PC-3 (cell line): ENCODE results near the gene COX10. TPM values are rescaled to one million over a fixed set of nuclear protein-coding genes. Genes with fewer than 3 reads are reported as not detected.
"Not testable (repeated sequence)": the region's sequence is repeated elsewhere in the genome, so short reads cannot be mapped to it uniquely, and the experiment has no call there.

Experiments used
- ATAC-seq: fragments of 200-7000 bp; cut with Tn5 transposase; 2 replicates; pipeline ENCODE4 v1.9.1; 2020; ENCODE audit warnings: mild to moderate bottlenecking, moderate library complexity
- BruUV-seq: library from RNA; stranded (reverse); fragments of 400-500 nt; replicated peaks from 2 replicates; lab custom pipeline; 2021; lab: Mats Ljungman, UMichigan
- CTCF ChIA-PET: fragments of 300-600 bp; sonication (Branson Sonifier 250); formaldehyde crosslinking; loops from one replicate; lab custom pipeline; 2022; ENCODE audit warnings: antibody characterized with exemption; lab: Charles Lee
- POLR2A ChIA-PET: fragments of 300-600 bp; sonication (Branson Sonifier 250); formaldehyde crosslinking; loops from one replicate; lab custom pipeline; 2022; ENCODE audit warnings: antibody characterized with exemption; ENCODE audit not compliant: unreplicated experiment; lab: Charles Lee
- DNase-seq: peaks from one replicate; pipeline ENCODE4 v3.0.0-alpha.2; 2015
- H2AFZ ChIP-seq: fragments of 300-600 bp; sonication (generic); 2 replicates; pipeline ENCODE4 v1.6.0; 2016; ENCODE audit warnings: antibody characterized with exemption, low read length
- H3F3A ChIP-seq: fragments of 300-600 bp; sonication (generic); one replicate; pipeline ENCODE4 v1.6.0; 2017; ENCODE audit warnings: antibody characterized with exemption, low read length, control low read depth, mild to moderate bottlenecking; ENCODE audit not compliant: unreplicated experiment
- H3K27ac ChIP-seq: fragments of 300-600 bp; sonication (generic); 2 replicates; pipeline ENCODE4 v1.5.1; 2016; ENCODE audit warnings: mild to moderate bottlenecking, low read length
- H3K27me3 ChIP-seq: fragments of 300-600 bp; sonication (generic); 2 replicates; pipeline ENCODE4 v1.6.1; 2016; ENCODE audit warnings: low read length, mixed read lengths
- H3K36me3 ChIP-seq: fragments of 300-600 bp; sonication (generic); 2 replicates; pipeline ENCODE4 v1.6.1; 2016; ENCODE audit warnings: low read depth, mixed run types, low read length, mixed read lengths
- H3K4me1 ChIP-seq: fragments of 300-600 bp; sonication (generic); 2 replicates; pipeline ENCODE4 v1.5.1; 2016; ENCODE audit warnings: low read length; ENCODE audit not compliant: insufficient read depth
- H3K4me2 ChIP-seq: fragments of 300-600 bp; sonication (generic); 2 replicates; pipeline ENCODE4 v1.6.0; 2016; ENCODE audit warnings: low read length
- H3K4me3 ChIP-seq: fragments of 300-600 bp; sonication (generic); 2 replicates; pipeline ENCODE4 v1.5.1; 2016; ENCODE audit warnings: mild to moderate bottlenecking, low read length, mixed read lengths
- H3K79me2 ChIP-seq: fragments of 300-600 bp; sonication (generic); 2 replicates; pipeline ENCODE4 v1.6.1; 2017; ENCODE audit warnings: low read length, mixed read lengths
- H3K9ac ChIP-seq: fragments of 300-600 bp; sonication (generic); 2 replicates; pipeline ENCODE4 v1.6.0; 2016; ENCODE audit warnings: mild to moderate bottlenecking, low read length
- H3K9me2 ChIP-seq: fragments of 300-600 bp; sonication (generic); replicated peaks from 2 replicates; pipeline ENCODE4 v1.6.1; 2016; ENCODE audit warnings: mixed run types, low read length, mixed read lengths
- H3K9me3 ChIP-seq: fragments of 300-600 bp; sonication (generic); 2 replicates; pipeline ENCODE4 v1.6.1; 2016; ENCODE audit warnings: low read length, mixed read lengths
- H4K20me1 ChIP-seq: fragments of 300-600 bp; sonication (generic); 2 replicates; pipeline ENCODE4 v1.6.1; 2016; ENCODE audit warnings: low read length, mixed read lengths
- EZH2 ChIP-seq: fragments of 300-600 bp; sonication (generic); IDR thresholded peaks from one replicate; pipeline ENCODE4 v1.6.1; 2017; ENCODE audit warnings: antibody characterized with exemption, mild to moderate bottlenecking, low read length; ENCODE audit not compliant: unreplicated experiment
- EZH2phosphoT487 ChIP-seq: fragments of 300-600 bp; sonication (generic); IDR thresholded peaks from 2 replicates; pipeline ENCODE4 v1.6.1; 2018; ENCODE audit warnings: mild to moderate bottlenecking, antibody characterized with exemption, low read length, borderline replicate concordance
- intact Hi-C: fragments of 100-400 bp; cut with micrococcal nuclease; formaldehyde crosslinking; loops from 2 replicates; pipeline ENCODE4 v1.9.0; 2023
- total RNA-seq: library from RNA; depleted of rRNA; stranded (reverse); fragments of >200 nt; gene quantifications from 2 replicates; pipeline ENCODE4 v1.2.3, GENCODE V29; 2014
- TF ChIP-seq, protein P1 (sequence below): fragments of 300-600 bp; sonication (generic); conservative IDR thresholded peaks from 2 replicates; pipeline ENCODE4 v1.5.1; 2017; ENCODE audit warnings: antibody characterized with exemption, low read depth, mild to moderate bottlenecking, low read length

Gene COX10
- total RNA-seq, 1 experiment from 2014 or later = 34.7 TPM

DNA sequence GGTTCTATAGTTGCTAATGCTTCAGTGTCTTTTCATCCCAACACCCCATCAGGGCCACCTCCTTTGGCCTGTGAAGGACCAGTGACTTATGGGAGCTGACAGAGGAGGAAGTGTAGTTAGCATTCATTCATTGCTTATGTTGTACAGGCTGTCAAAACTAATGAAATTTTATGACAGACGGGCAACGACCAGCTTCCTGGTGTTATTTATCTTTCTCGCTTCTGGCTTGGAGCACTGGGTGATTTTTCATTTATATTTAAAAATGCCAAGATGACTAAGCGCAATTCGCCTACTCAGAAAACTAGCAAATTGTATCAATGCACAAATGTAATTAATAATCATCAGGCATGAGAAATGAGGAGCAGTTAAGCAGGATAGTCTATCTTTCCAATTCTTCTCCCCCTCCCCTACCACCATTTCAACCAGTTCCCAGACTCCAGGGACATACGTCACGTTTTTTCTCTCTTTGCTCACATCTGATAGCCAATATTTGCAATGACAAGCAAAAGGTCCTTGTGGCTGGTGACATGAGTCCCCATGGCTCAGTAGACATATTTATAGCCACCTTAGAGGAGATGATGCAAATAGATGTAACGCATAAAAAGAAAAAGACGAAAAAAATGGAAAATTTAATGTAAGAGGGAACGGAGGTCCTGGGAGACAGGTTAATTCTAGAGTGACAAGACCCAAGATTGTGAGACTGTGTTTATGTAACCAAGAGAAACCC is 156.1 kb downstream of the COX10 start:
- Histone ChIP-seq H3K4me2 (no peak overlapping the region), H3K9ac (no peak overlapping the region), H3K4me3 (no peak overlapping the region), H2AFZ (no peak overlapping the region), H3K79me2 (no peaks in the 10 kb centered on the region), H3K9me2 (no peaks in the 10 kb centered on the region), H3K36me3 (no peaks in the 10 kb centered on the region), H3K27me3 (no peaks in the 10 kb centered on the region), H3K9me3 (no peaks in the 10 kb centered on the region), H3F3A (no peaks in the 10 kb centered on the region), H3K4me1 (no peaks in the 10 kb centered on the region), H3K27ac (no peak overlapping the region), H4K20me1 (no peaks in the 10 kb centered on the region)
- no peak for ATAC-seq
- intact Hi-C loops = no loop called here
- BruUV-seq = no TSS peak
- CTCF ChIA-PET = no interaction called here
- DNase-seq = no peak
- TF ChIP-seq EZH2 (no peak), EZH2phosphoT487 (no peak)
- TF ChIP-seq, protein P1, sequence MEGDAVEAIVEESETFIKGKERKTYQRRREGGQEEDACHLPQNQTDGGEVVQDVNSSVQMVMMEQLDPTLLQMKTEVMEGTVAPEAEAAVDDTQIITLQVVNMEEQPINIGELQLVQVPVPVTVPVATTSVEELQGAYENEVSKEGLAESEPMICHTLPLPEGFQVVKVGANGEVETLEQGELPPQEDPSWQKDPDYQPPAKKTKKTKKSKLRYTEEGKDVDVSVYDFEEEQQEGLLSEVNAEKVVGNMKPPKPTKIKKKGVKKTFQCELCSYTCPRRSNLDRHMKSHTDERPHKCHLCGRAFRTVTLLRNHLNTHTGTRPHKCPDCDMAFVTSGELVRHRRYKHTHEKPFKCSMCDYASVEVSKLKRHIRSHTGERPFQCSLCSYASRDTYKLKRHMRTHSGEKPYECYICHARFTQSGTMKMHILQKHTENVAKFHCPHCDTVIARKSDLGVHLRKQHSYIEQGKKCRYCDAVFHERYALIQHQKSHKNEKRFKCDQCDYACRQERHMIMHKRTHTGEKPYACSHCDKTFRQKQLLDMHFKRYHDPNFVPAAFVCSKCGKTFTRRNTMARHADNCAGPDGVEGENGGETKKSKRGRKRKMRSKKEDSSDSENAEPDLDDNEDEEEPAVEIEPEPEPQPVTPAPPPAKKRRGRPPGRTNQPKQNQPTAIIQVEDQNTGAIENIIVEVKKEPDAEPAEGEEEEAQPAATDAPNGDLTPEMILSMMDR = no peak
- POLR2A ChIA-PET = no interaction called here

DNA sequence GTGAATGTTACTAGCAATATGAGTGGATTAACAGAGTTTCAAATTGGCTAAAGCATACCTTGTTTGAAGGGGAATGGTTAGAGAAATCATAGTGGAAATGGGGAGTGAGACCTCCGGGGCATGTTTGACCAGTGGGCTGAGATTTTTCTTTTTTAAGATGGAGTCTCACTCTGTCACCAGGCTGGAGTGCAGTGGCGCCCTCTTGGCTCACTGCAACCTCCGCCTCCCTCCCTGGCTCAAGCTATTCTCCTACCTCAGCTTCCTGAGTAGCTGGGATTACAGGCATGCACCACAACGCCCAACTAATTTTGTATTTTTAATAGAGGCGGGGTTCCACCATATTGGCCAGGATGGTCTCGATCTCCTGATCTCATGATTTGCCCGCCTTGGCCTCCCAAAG is 157.7 kb downstream of the COX10 start:
- no TSS peak for BruUV-seq
- TF ChIP-seq, protein P1 = no peak; the same call in 1 of the 2 replicates
- TF ChIP-seq EZH2 = no peak
- TF ChIP-seq EZH2phosphoT487 = no peak

DNA sequence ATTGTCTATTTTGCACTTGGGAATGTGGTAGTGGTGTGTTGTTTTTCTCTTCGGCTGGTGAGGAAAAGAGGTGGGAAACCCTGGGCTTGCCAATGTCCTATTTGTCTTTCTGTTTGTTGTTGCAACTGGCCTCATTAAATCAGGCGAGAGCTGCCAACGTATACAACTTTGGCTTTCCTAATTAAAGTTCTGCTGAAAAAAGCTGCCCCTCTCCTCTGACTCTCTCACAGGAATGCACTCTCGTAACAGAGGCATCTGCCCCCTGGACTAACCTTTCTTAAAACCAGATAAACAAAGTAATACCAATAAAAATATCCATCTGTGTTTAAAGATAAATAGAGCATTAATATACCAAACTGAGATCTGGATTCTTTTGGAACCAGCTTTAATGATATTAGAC is 159.6 kb downstream of the COX10 start:
- H3K4me1 ChIP-seq = no peaks in the 10 kb centered on the region
- POLR2A ChIA-PET = no interaction called here
- CTCF ChIA-PET = no interaction called here

More for the DNA sequence above, 157.7 kb downstream of the COX10 start:
- intact Hi-C loops = no loop called here
- Histone ChIP-seq H3K79me2 (no peaks in the 10 kb centered on the region), H3K27me3 (no peaks in the 10 kb centered on the region), H3K4me2 (no peak overlapping the region), H4K20me1 (no peaks in the 10 kb centered on the region), H3K4me3 (no peak overlapping the region), H3K9ac (no peak overlapping the region), H3K9me2 (no peaks in the 10 kb centered on the region), H3K9me3 (no peaks in the 10 kb centered on the region), H3K27ac (no peak overlapping the region), H3K4me1 (no peaks in the 10 kb centered on the region), H3K36me3 (no peaks in the 10 kb centered on the region), H2AFZ (no peak overlapping the region), H3F3A (no peaks in the 10 kb centered on the region)
- ATAC-seq (no peak), DNase-seq (no peak)
- ChIA-PET POLR2A (no interaction called here), CTCF (no interaction called here)

DNA sequence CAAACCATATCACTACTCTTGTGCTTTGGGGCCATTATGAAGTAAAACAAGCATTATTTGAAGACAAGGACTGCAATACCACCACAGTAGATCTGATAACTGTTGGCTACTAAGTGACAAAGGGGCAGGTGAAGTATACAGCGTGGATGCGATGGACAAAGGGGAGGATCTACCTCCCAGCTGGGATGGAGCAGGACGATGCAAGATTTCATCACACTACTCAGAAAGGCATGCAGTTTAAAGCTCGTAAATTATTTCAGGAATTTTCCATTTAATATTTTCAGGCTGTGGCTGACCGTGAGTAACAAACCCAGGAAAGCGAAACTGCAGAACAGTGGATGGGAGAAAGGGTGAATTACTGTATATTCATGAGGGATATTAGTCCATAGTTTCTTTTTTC is 161.9 kb downstream of the COX10 start:
- H3K36me3 ChIP-seq, H3K9me2 ChIP-seq, ATAC-seq, H3K9me3 ChIP-seq, CTCF ChIA-PET, H3K4me3 ChIP-seq, intact Hi-C loops, BruUV-seq, H4K20me1 ChIP-seq, H3K79me2 ChIP-seq, POLR2A ChIA-PET, H3K27me3 ChIP-seq, H3K9ac ChIP-seq, DNase-seq, H3K27ac ChIP-seq, H3F3A ChIP-seq, H2AFZ ChIP-seq, H3K4me2 ChIP-seq, H3K4me1 ChIP-seq: not testable (repeated sequence)

More for the DNA sequence above, 159.6 kb downstream of the COX10 start:
- H3K4me2 ChIP-seq = no peak overlapping the region
- no peaks in the 10 kb centered on the region for H3K9me2 ChIP-seq
- intact Hi-C loops = no loop called here
- H3K36me3 ChIP-seq = no peaks in the 10 kb centered on the region
- BruUV-seq = no TSS peak
- DNase-seq (no peak), ATAC-seq (no peak)
- no peaks in the 10 kb centered on the region for H3K27me3 ChIP-seq
- H3K9ac ChIP-seq = no peak overlapping the region
- no peaks in the 10 kb centered on the region for H3F3A ChIP-seq
- no peaks in the 10 kb centered on the region for H3K9me3 ChIP-seq
- no peaks in the 10 kb centered on the region for H3K79me2 ChIP-seq
- no peaks in the 10 kb centered on the region for H4K20me1 ChIP-seq
- TF ChIP-seq EZH2phosphoT487 (no peak), EZH2 (no peak)
- TF ChIP-seq, protein P1 = no peak
- no peak overlapping the region for H3K27ac ChIP-seq
- no peak overlapping the region for H2AFZ ChIP-seq
- H3K4me3 ChIP-seq = no peak overlapping the region
